GM12892 (cell line): ENCODE measurements around the gene NPAS3.

Experiments
- DNase-seq: peaks from one replicate; pipeline ENCODE4 v3.0.0; 2011; ENCODE audit not compliant: insufficient read length
- FAIRE-seq: peaks from 2 replicates; lab custom pipeline; 2011; peaks lifted over from hg19 to GRCh38; lab: Jason Lieb, UNC
- POLR2A ChIP-seq: IDR thresholded peaks from 2 replicates; pipeline ENCODE4 v1.6.1; 2011; ENCODE audit warnings: low read depth, low read length, control low read depth
- POLR2AphosphoS5 ChIP-seq: IDR thresholded peaks from 2 replicates; pipeline ENCODE4 v1.6.1; 2011; ENCODE audit warnings: low read depth, low read length, control low read depth
- TAF1 ChIP-seq: IDR thresholded peaks from 2 replicates; pipeline ENCODE4 v1.6.1; 2011; ENCODE audit warnings: low read depth, mild to moderate bottlenecking, control low read depth, low read length, borderline replicate concordance

NPAS3 gene

DNA sequence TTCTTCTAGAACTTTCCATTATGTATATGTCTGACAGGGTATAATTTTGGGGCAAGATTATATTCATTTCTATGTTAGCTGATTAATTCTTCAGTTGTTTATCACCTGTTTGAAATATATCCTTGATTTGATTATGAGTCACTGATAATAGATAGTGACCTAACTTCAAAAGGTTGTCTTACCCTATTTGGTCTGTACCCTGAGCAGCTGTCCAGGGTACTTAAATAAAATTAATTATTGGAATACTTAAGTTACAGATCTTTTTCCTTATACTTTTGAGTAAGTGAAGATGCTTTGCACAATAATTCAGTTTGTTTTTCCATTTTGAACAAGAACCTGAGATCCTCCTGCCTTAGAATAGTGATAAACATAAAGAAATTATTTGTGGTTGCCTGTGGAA lies 13.2 kb upstream of the NPAS3 start:
- no peak for FAIRE-seq
- no peak for DNase-seq
- TF ChIP-seq POLR2A (no peak), POLR2AphosphoS5 (no peak), TAF1 (no peak)

- no peak for TF ChIP-seq POLR2AphosphoS5
- TF ChIP-seq TAF1, result no peak
- no peak for TF ChIP-seq POLR2A
- DNase-seq (no peak), FAIRE-seq (no peak)
Measured at GRCh38 chr14:32932302-32932913, 6.3 kb upstream of the NPAS3 start.

- FAIRE-seq (no peak), DNase-seq (no peak)
- no peak for TF ChIP-seq TAF1
- no peak for TF ChIP-seq POLR2AphosphoS5
- TF ChIP-seq POLR2A, result no peak
Measured at GRCh38 chr14:32932914-32933628, 5.6 kb upstream of the NPAS3 start.

GRCh38 chr14:32933629-32934072 lies 5.0 kb upstream of the NPAS3 start:
- FAIRE-seq (no peak), DNase-seq (no peak)
- no peak for TF ChIP-seq POLR2AphosphoS5
- no peak for TF ChIP-seq POLR2A
- no peak for TF ChIP-seq TAF1

DNA sequence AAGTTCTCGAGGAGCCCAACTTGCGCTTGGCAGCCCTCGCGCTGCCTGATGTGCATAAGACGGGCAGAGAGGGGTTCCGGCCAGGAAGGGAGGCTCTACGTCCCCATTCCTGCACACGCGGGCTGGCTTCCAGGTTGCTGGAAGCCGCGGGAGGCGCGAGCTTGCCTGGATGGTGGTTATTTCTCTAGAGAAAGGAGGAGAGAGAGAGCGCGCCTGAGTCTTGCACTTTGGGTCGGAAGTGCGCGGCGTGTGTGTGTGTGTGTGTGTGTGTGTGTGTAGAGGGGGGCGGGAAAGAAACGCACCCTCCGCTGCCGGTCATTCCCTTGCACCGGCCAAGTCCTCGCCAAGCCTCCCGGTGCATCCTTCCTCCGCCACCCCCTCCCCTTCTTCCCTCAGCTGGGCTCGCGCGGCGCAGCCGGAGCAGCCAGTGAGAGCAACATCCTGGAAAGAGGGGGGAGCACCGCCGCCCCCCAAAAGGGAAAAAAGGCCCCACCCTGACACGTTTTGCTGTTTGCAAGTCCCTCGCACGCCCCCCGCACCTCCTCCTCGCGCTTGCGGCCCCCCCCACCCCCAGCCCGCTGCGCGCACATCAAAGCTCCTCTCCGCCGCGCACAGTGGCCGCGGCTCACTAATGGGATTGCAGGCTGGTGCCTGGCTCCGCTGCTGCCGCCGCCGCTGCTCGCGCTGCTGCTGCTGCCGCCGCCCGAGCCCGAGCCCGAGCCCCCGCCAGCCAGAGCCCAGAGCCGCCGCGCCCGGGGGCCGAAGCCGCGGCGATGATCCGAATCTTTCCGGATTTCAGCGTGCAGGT lies 4.4 kb upstream of the NPAS3 start:
- FAIRE-seq (no peak), DNase-seq (no peak)
- no peak for TF ChIP-seq TAF1
- no peak for TF ChIP-seq POLR2AphosphoS5
- no peak for TF ChIP-seq POLR2A

GRCh38 chr14:32934881-32935633 lies 3.6 kb upstream of the NPAS3 start:
- DNase-seq (no peak), FAIRE-seq (no peak)
- no peak for TF ChIP-seq TAF1
- no peak for TF ChIP-seq POLR2A
- TF ChIP-seq POLR2AphosphoS5, result no peak

- FAIRE-seq (no peak), DNase-seq (no peak)
- no peak for TF ChIP-seq TAF1
- TF ChIP-seq POLR2AphosphoS5, result no peak
- no peak for TF ChIP-seq POLR2A
Measured at GRCh38 chr14:32939254-32940065, 781 bp downstream of the NPAS3 start.

DNA sequence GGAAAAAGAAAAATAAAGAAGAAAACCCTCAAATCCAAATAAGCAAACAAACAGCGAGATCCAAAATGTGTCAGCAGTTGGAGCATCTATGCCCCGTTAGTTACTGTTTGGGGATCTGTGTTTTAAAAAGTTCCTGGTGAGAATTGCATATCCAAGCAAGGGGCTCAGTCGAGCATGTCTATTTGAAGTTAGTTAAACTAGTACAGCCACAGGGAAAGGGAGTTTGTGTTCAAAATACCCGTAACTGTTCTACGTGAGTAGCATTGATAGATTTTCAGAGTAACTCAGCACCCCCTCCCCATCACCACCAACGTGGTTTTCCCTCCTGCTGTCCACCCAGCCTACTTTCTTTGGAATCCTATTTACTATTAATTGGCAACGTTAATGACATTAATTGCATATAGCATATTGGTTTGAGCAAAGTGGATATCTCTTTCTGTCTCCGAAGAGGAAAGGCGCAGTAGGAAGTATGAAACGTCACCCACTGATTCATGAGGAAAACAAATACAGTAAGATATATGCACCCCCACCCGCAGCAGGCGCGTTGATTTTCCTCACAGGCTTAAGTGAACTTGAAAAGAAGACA lies 1.5 kb downstream of the NPAS3 start:
- FAIRE-seq (no peak), DNase-seq (no peak)
- TF ChIP-seq POLR2AphosphoS5 (no peak), TAF1 (no peak), POLR2A (no peak)

- FAIRE-seq, result no peak
- DNase-seq, result no peak
- no peak for TF ChIP-seq POLR2A
- TF ChIP-seq POLR2AphosphoS5, result no peak
- no peak for TF ChIP-seq TAF1
Measured at GRCh38 chr14:32940711-32941667, 2.3 kb downstream of the NPAS3 start.
